Measurements from ENCODE around the gene C14orf93.

C14orf93 gene

GRCh38 chr14:22993517-22993916, 16.4 kb downstream of the C14orf93 start:
- no peak for DNase-seq

GRCh38 chr14:22991852-22992251, 18.1 kb downstream of the C14orf93 start:
- DNase-seq = no peak

GRCh38 chr14:22987291-22987690, 22.7 kb downstream of the C14orf93 start:
- DNase-seq = peak in 1 of 2 experiments; percentile 31

- DNase-seq = peak; percentile 87 to 95
Measured at GRCh38 chr14:22986508-22987054, 23.4 kb downstream of the C14orf93 start.

GRCh38 chr14:22985894-22986507, 23.9 kb downstream of the C14orf93 start:
- DNase-seq = no peak

GRCh38 chr14:22984959-22985658, 24.8 kb downstream of the C14orf93 start:
- no peak for DNase-seq

- peak; percentile 66 to 84 for DNase-seq
Measured at GRCh38 chr14:22982477-22983245, 27.3 kb downstream of the C14orf93 start, which contains the start of gene AJUBA. Gene AJUBA (minus strand): TSS chr14:22982551. CDS start chr14:22982266, 285 bp downstream.

GRCh38 chr14:22981876-22982476, 28.0 kb downstream of the C14orf93 start:
- no peak for DNase-seq

- DNase-seq = peak in 1 of 2 experiments; percentile 46
Measured at GRCh38 chr14:22981090-22981875, 28.7 kb downstream of the C14orf93 start.

- DNase-seq = no peak
Measured at GRCh38 chr14:22980672-22981089, 29.3 kb downstream of the C14orf93 start.

- DNase-seq = no peak
Measured at GRCh38 chr14:22979748-22980392, 30.1 kb downstream of the C14orf93 start.

GRCh38 chr14:22978981-22979671, 30.8 kb downstream of the C14orf93 start:
- no peak for DNase-seq

- DNase-seq = no peak
Measured at GRCh38 chr14:22978487-22978837, 31.5 kb downstream of the C14orf93 start.

- DNase-seq = peak in 1 of 2 experiments; percentile 46
Measured at GRCh38 chr14:22977684-22978486, 32.1 kb downstream of the C14orf93 start.

GRCh38 chr14:22977434-22977683, 32.6 kb downstream of the C14orf93 start:
- DNase-seq = no peak

- DNase-seq = no peak
Measured at GRCh38 chr14:22976620-22977433, 33.1 kb downstream of the C14orf93 start.

GRCh38 chr14:22974530-22975313, 35.2 kb downstream of the C14orf93 start:
- no peak for DNase-seq

GRCh38 chr14:22973217-22974032, 36.5 kb downstream of the C14orf93 start:
- peak; percentile 57 to 81 for DNase-seq
